ENCODE measurements around the gene LTV1.
A peak's percentile ranks its signal among the peaks of the same experiment; 100 is the strongest.

The LTV1 gene

DNA sequence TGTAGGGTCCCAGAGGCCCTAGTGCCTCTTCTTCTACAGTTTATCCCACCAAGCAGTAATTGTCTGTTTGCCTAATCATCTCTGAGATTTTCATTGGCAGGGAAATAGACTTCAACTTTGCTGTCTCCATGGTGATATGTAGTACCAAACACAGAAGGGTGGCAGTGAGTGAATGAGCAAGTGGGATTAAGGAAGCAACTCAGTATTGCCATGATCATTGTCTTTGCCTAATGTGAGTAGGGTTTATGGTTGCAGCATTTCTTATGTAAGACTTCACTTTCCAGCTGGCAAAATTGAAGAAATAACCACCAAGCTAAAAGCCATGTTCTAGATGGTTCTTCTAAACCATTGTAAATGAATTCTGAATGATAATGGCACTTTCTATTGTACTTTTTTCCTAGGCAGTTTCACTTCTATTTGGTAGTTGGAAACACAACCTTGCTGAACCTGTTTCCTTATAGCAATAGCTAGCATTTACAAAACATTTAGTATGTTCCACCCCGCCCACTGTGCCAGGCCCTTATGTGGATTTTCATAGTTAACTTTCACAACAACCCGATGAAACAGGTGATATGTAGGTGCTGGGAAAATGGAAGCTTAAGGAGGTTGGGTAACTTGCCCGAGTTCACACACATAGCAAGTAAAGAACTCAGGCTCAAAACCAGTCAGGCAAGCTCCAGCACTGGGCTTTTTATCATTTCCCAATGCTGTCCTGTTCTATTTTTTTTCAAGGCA, 53.2 kb downstream of the LTV1 start:
- Mint-ChIP-seq H3K36me3 (ENCODE audit: low read depth) (no peaks in the 10 kb centered on the region), H3K27me3 (no peaks in the 10 kb centered on the region), H3K4me3 (no peak overlapping the region)

DNA sequence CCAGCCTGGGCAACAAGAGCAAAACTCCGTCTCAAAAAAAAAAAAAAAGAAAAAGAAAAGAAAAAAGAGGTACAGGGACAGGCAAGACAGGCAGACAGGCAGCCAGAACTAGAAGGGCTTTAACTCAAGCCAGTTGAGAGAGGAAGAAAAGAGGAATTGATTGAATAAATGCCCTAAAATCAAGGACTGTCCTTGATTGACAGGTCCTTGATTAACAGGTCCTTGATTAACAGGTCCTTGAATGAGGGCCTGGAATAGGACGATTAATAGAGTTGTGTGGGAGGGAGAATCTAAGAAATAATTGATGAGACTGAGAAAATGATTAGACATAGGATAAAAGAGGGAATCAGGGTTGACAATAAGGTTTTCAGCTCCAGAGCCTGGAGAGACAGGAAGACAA, 57.2 kb downstream of the LTV1 start:
- Mint-ChIP-seq H3K27ac (no peak overlapping the region), H3K36me3 (ENCODE audit: low read depth) (no peaks in the 10 kb centered on the region)

More for the DNA sequence above, 53.2 kb downstream of the LTV1 start:
- DNase-seq, result no peak
- no peaks in the 10 kb centered on the region for H3K9me3 Mint-ChIP-seq
- no peaks in the 10 kb centered on the region for H3K4me1 Mint-ChIP-seq (ENCODE audit: low read depth)
- H3K27ac Mint-ChIP-seq, result no peak overlapping the region

DNA sequence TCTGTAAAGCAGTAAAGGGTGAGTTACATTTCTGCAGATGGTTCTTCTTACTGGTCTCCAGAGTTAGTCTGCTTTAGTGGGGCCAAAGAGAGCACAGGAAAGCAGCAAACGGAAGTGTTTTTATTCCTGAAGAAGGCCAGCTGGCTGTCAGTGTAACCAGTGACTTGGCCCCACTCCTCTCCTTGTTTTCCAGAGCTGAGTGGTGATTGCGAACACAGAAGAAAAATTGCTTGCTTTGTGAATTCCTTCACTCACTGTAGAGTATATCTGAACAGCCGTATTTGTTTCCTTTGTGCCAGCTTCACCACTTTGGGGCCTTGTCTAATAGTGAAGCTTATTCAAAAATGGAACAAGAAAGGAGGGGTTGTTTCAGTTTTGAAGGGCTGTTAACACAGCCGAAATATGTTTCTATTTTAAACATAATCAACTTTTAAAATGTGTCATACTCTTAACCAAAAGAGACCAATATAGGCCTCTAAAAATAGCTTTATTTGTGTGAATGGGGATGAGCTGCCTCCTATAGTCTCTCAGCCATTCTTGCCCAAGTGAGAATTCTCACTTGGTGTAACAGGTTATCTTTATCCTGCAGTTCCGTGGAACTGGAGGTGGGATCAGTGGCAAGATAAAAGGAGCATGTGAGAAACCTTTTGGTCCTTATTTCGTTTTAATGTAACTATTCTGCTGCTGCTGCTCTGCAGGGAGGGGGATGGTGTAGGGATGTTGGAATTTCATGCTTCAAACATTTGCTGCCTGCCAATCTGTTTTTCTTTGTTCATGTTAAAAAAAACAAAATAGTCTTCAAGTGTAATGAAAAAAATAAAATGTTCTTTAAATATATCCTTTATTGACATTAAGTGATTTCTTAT, 59.0 kb downstream of the LTV1 start:
- DNase-seq, result no peak
- no peaks in the 10 kb centered on the region for H3K27me3 Mint-ChIP-seq
- H3K4me3 Mint-ChIP-seq, result no peak overlapping the region
- H3K9me3 Mint-ChIP-seq, result no peaks in the 10 kb centered on the region
- H3K36me3 Mint-ChIP-seq (ENCODE audit: low read depth), result no peaks in the 10 kb centered on the region
- H3K27ac Mint-ChIP-seq, result peak overlapping the region; percentile 38
- H3K4me1 Mint-ChIP-seq (ENCODE audit: low read depth), result peaks cover 13% of the 10 kb centered on the region

More for the DNA sequence above, 57.2 kb downstream of the LTV1 start:
- no peak overlapping the region for H3K4me3 Mint-ChIP-seq
- H3K27me3 Mint-ChIP-seq, result no peaks in the 10 kb centered on the region
- H3K4me1 Mint-ChIP-seq (ENCODE audit: low read depth), result peaks cover 13% of the 10 kb centered on the region
- no peak for DNase-seq
- H3K9me3 Mint-ChIP-seq, result no peaks in the 10 kb centered on the region

DNA sequence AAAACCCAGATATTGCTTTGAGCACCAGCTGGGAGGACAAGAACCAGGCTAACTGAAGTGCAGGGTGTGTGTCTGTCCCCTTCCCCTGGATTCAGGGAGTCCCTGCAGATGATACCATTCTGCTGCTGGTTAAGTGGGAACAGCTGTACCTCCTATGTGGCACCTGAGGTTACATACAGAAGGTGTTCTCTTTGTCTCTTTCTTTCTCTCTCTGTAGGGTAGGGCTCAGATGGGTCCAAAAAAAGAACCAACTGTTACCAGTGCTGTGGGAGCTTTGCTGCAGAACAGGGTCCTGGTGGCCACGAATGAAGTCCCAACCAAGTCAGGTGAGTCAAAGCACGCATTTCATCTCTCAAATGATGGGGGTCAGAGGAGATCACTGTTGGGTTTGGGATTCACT, 59.7 kb downstream of the LTV1 start:
- DNase-seq, result no peak
- Mint-ChIP-seq H3K36me3 (ENCODE audit: low read depth) (no peaks in the 10 kb centered on the region), H3K9me3 (no peaks in the 10 kb centered on the region), H3K27me3 (no peaks in the 10 kb centered on the region), H3K4me1 (ENCODE audit: low read depth) (peaks cover 13% of the 10 kb centered on the region), H3K27ac (no peak overlapping the region), H3K4me3 (no peak overlapping the region)

DNA sequence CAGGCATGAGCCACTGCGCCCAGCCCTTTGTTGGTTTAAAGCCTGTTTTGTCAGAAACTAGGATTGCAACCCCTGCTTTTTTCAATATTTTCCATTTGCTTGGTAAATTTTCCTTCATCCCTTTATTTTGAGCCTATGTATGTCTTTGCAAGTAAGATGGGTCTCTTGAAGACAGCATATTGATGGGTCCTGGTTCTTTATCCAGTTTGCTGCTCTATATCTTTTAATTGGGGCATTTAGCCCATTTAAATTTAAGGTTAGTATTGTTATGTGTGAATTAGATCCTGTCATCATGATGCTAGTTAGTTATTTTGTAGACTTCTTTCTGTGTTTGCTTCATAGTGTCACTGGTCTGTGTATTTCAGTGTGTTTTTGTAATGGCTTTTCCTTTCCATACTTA, 67.9 kb downstream of the LTV1 start:
- Mint-ChIP-seq H3K27ac (no peak overlapping the region), H3K4me3 (no peak overlapping the region), H3K9me3 (peaks cover 20% of the 10 kb centered on the region), H3K27me3 (no peaks in the 10 kb centered on the region), H3K36me3 (ENCODE audit: low read depth) (no peaks in the 10 kb centered on the region), H3K4me1 (ENCODE audit: low read depth) (no peaks in the 10 kb centered on the region)
- no peak for DNase-seq

DNA sequence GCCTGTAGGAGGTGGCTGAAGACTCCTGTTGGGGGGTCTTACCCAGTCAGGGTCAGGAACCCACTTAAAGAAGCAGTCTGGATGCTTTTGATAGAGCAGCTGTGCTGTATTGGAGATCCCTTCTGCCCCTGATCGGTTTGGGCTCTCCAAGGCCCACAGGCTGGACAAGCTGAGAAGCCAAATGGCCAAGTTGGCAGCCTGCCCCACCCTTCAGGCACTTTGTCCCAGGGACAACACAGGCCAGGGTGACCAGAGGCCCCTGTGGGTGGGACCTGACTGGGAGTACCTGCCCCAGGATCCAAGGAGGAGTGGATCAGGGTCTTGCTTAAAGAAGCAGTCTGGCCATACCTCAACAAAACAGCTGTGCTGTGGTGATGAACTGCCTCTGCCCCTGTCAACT, 69.5 kb downstream of the LTV1 start:
- H3K4me3 Mint-ChIP-seq, result no peak overlapping the region
- H3K36me3 Mint-ChIP-seq (ENCODE audit: low read depth), result no peaks in the 10 kb centered on the region
- no peak for DNase-seq
- H3K9me3 Mint-ChIP-seq, result peaks cover 22% of the 10 kb centered on the region
- H3K4me1 Mint-ChIP-seq (ENCODE audit: low read depth), result no peaks in the 10 kb centered on the region
- H3K27ac Mint-ChIP-seq, result no peak overlapping the region
- no peaks in the 10 kb centered on the region for H3K27me3 Mint-ChIP-seq
